Measurements from ENCODE around the gene CEP20. TPM values are rescaled to one million over a fixed set of nuclear protein-coding genes. Genes with fewer than 3 reads are reported as not detected.

Gene CEP20
- polyA plus RNA-seq, 1 of the 3 experiments (the other 2 are of a cell fraction) = 14.8 TPM

DNA sequence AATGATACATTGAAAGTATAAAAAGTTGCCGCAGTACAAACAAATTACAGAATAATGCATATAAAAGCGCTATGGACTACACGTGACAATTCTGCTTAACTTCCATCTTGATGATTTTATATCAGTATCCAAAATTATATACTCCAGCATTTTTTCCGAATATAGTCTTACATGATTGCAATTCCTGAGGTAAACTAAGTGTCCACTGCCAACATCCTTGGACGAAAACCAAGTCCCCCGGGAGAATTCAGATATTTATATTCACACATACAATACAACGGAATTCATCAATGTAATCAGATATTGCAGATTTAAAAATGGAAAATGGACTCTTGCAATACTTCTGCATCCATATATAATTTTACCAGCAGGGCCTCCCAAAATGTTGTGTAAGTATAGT is 22.7 kb downstream of the CEP20 start:
- no peak overlapping the region for H2AFZ ChIP-seq (ENCODE audit: low read depth)
- ChIA-PET POLR2A (no interaction called here), CTCF (no interaction called here)
- H3K4me1 ChIP-seq (ENCODE audit: control insufficient read depth in 1 of 2, insufficient read depth in 2 of 2, low read depth in 1 of 2, low read length in 1 of 2) = no peaks in the 10 kb centered on the region
- DNase-seq = no peak
- no peak overlapping the region for H3K9ac ChIP-seq
- H3K4me3 ChIP-seq (ENCODE audit: low read depth in 2 of 2, low read length in 1 of 2) = no peak overlapping the region
- TF ChIP-seq RAD21 (IDR thresholded peaks at IDR 0.05; ENCODE audit: low read length) (no peak), TAF1 (IDR thresholded peaks at IDR 0.05; ENCODE audit: borderline replicate concordance, low read depth, low read length) (no peak), MXI1 (IDR thresholded peaks at IDR 0.05; ENCODE audit: low read depth, low read length) (no peak), EZH2phosphoT487 (IDR thresholded peaks at IDR 0.05; ENCODE audit: borderline replicate concordance, low read depth) (no peak), FOSL2 (IDR thresholded peaks at IDR 0.05; ENCODE audit: borderline replicate concordance, low read depth) (no peak), JUND (IDR thresholded peaks at IDR 0.05) (no peak), MEF2A (IDR thresholded peaks at IDR 0.05; ENCODE audit: borderline replicate concordance, low read depth) (no peak), SMC3 (IDR thresholded peaks at IDR 0.05; ENCODE audit: low read depth, low read length) (no peak)
- TF ChIP-seq, protein P1, sequence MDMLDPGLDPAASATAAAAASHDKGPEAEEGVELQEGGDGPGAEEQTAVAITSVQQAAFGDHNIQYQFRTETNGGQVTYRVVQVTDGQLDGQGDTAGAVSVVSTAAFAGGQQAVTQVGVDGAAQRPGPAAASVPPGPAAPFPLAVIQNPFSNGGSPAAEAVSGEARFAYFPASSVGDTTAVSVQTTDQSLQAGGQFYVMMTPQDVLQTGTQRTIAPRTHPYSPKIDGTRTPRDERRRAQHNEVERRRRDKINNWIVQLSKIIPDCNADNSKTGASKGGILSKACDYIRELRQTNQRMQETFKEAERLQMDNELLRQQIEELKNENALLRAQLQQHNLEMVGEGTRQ (IDR thresholded peaks at IDR 0.05; ENCODE audit: borderline replicate concordance, low read depth, low read length) = no peak
- TF ChIP-seq, protein P2, sequence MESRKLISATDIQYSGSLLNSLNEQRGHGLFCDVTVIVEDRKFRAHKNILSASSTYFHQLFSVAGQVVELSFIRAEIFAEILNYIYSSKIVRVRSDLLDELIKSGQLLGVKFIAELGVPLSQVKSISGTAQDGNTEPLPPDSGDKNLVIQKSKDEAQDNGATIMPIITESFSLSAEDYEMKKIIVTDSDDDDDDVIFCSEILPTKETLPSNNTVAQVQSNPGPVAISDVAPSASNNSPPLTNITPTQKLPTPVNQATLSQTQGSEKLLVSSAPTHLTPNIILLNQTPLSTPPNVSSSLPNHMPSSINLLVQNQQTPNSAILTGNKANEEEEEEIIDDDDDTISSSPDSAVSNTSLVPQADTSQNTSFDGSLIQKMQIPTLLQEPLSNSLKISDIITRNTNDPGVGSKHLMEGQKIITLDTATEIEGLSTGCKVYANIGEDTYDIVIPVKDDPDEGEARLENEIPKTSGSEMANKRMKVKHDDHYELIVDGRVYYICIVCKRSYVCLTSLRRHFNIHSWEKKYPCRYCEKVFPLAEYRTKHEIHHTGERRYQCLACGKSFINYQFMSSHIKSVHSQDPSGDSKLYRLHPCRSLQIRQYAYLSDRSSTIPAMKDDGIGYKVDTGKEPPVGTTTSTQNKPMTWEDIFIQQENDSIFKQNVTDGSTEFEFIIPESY (IDR thresholded peaks at IDR 0.05; ENCODE audit: borderline replicate concordance, low read depth) = no peak
- TF ChIP-seq, protein P3, sequence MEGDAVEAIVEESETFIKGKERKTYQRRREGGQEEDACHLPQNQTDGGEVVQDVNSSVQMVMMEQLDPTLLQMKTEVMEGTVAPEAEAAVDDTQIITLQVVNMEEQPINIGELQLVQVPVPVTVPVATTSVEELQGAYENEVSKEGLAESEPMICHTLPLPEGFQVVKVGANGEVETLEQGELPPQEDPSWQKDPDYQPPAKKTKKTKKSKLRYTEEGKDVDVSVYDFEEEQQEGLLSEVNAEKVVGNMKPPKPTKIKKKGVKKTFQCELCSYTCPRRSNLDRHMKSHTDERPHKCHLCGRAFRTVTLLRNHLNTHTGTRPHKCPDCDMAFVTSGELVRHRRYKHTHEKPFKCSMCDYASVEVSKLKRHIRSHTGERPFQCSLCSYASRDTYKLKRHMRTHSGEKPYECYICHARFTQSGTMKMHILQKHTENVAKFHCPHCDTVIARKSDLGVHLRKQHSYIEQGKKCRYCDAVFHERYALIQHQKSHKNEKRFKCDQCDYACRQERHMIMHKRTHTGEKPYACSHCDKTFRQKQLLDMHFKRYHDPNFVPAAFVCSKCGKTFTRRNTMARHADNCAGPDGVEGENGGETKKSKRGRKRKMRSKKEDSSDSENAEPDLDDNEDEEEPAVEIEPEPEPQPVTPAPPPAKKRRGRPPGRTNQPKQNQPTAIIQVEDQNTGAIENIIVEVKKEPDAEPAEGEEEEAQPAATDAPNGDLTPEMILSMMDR (IDR thresholded peaks at IDR 0.05) = no peak
- H3K4me2 ChIP-seq = no peak overlapping the region
- H4K20me1 ChIP-seq (ENCODE audit: insufficient read depth) = no peaks in the 10 kb centered on the region
- 78% methylated on average over 7 of the region's 7 CpGs for WGBS (ENCODE audit: low lambda C conversion rate)
- H3K36me3 ChIP-seq (replicated peaks in 1 of 2; ENCODE audit: control insufficient read depth in 1 of 2, insufficient read depth in 2 of 2, low read length in 1 of 2) = peaks cover 26 to 45% of the 10 kb centered on the region in 2 experiments
- no peaks in the 10 kb centered on the region for H3K9me3 ChIP-seq
- H3K79me2 ChIP-seq (ENCODE audit: insufficient read depth) = no peaks in the 10 kb centered on the region
- H3K9me2 ChIP-seq = no peaks in the 10 kb centered on the region
- no peaks in the 10 kb centered on the region for H3K27me3 ChIP-seq (ENCODE audit: insufficient read depth)
- no peaks in the 10 kb centered on the region for H3F3A ChIP-seq (replicated peaks; ENCODE audit: insufficient read depth)
- H3K27ac ChIP-seq (ENCODE audit: low read depth in 2 of 2, low read length in 1 of 2) = no peak overlapping the region

DNA sequence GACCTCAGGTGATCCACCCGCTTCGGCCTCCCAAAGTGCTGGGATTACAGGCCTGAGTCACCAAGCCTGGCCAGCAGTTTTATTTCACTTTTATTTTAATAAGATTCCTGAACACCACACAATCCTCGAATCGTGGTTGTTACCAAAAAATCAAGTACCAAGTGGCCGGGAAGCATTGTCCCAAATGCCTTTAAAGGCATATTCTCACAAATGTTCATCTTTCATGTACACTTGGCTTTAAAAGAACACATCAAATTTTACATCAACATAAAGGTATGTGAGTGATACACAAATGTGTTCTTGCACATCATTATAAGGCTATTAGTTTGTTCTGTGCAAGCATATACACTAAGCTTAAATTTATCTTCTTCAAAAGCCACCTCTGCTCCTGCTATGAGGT is 23.5 kb downstream of the CEP20 start:
- TF ChIP-seq RCOR1 (IDR thresholded peaks at IDR 0.05; ENCODE audit: low read length) (no peak), EZH2phosphoT487 (IDR thresholded peaks at IDR 0.05; ENCODE audit: borderline replicate concordance, low read depth) (no peak), YY1 (IDR thresholded peaks at IDR 0.05; ENCODE audit: low read depth) (no peak), GATA2 (CRISPR knock-in tag; IDR thresholded peaks at IDR 0.05) (no peak)
- TF ChIP-seq, protein P4, sequence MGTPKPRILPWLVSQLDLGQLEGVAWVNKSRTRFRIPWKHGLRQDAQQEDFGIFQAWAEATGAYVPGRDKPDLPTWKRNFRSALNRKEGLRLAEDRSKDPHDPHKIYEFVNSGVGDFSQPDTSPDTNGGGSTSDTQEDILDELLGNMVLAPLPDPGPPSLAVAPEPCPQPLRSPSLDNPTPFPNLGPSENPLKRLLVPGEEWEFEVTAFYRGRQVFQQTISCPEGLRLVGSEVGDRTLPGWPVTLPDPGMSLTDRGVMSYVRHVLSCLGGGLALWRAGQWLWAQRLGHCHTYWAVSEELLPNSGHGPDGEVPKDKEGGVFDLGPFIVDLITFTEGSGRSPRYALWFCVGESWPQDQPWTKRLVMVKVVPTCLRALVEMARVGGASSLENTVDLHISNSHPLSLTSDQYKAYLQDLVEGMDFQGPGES (IDR thresholded peaks at IDR 0.05; ENCODE audit: low read depth, low read length) = no peak
- Histone ChIP-seq H3K27ac (ENCODE audit: low read depth in 2 of 2, low read length in 1 of 2) (no peak overlapping the region), H2AFZ (ENCODE audit: low read depth) (no peak overlapping the region), H3F3A (replicated peaks; ENCODE audit: insufficient read depth) (no peaks in the 10 kb centered on the region), H4K20me1 (ENCODE audit: insufficient read depth) (no peaks in the 10 kb centered on the region), H3K9me2 (no peaks in the 10 kb centered on the region), H3K9ac (no peak overlapping the region), H3K4me1 (ENCODE audit: control insufficient read depth in 1 of 2, insufficient read depth in 2 of 2, low read depth in 1 of 2, low read length in 1 of 2) (no peaks in the 10 kb centered on the region), H3K27me3 (ENCODE audit: insufficient read depth) (no peaks in the 10 kb centered on the region), H3K4me3 (ENCODE audit: low read depth in 2 of 2, low read length in 1 of 2) (no peak overlapping the region), H3K36me3 (replicated peaks in 1 of 2; ENCODE audit: control insufficient read depth in 1 of 2, insufficient read depth in 2 of 2, low read length in 1 of 2) (peaks cover 19 to 40% of the 10 kb centered on the region in 2 experiments), H3K4me2 (no peak overlapping the region), H3K79me2 (ENCODE audit: insufficient read depth) (no peaks in the 10 kb centered on the region), H3K9me3 (no peaks in the 10 kb centered on the region)
- CTCF ChIA-PET = interaction anchor here (1.2 to 1.5 kb wide), 2 partner anchors 9 to 261 kb away, joined by 3 to 4 read pairs; no protein-coding TSS in a partner anchor
- WGBS (ENCODE audit: low lambda C conversion rate) = 94% methylated on average over 5 of the region's 5 CpGs
- DNase-seq = no peak
- POLR2A ChIA-PET = no interaction called here
